GM21528 (cell line): ENCODE results near the gene RGPD4.
"Not testable (repeated sequence)": the region's sequence is repeated elsewhere in the genome, so short reads cannot be mapped to it uniquely, and the experiment has no call there.

ENCODE experiments used
- ATAC-seq: cut with Tn5 transposase; IDR thresholded peaks from one replicate; pipeline ENCODE4 v1.9.1; 2021; ENCODE audit warnings: mild to moderate bottlenecking, moderate library complexity; ENCODE audit not compliant: unreplicated experiment, low FRiP score

The RGPD4 gene

DNA sequence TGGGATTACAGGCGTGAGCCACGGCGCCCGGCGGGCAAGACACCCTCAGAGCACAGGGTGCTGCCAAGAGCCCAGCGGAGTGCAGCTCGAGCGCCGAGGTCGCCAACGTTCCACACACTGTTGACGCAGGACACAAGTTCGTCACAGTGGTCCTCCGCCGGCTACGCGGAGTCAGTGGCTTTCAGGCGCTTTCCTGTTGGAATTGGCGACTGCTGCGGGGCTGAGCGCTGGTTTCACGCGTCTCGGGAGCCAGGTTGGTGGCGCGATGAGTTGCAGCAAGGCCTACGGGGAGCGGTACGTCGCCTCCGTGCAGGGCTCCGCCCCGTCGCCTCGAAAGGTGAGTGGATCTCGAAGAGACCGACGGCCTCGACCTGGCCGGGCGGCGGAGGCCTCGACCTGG lies at the start of gene RGPD4:
Gene RGPD4, plus strand, starts transcription at position 144 of the 400 bp plus-strand sequence. Its CDS starts 122 bp downstream, at position 266.
- not testable (repeated sequence) for ATAC-seq

DNA sequence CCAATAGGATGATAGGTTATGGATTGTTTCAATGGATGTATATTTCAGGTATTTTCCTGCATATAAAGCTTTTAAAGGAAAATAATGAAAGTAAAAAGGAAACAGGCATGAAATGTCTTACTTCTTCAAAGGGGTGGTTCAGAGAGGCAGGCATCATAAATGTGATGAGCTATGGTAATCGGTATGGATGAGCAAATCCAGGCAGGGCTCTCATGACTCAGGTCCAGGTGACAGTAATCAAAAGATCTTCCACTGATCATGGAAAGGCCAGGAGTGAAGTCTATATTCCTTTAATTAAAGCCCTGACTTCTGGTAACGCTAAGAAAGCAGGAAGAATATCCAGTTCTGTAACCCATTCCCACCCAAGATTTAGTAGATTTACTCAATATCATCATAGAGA lies 48.7 kb upstream of the RGPD4 start:
- no peak for ATAC-seq

DNA sequence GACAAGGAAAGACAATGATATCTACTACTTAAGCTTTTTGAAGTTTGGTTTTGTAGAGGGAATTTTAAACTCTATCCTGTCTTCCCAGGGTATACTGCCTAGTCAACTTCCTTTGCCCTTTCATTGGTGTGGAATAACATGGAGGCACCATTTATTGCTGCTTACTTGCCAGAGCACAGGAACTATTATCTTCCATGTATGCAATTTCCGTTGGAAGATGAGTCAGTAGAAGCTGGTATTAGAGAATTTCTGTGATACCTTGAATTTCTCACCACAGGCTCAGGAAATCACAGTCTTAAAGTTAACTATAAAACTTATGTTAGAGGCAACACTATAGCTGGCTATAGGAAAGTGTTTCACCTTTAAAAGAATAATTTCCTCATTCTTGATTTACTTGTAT lies 40.9 kb upstream of the RGPD4 start:
- no peak for ATAC-seq

DNA sequence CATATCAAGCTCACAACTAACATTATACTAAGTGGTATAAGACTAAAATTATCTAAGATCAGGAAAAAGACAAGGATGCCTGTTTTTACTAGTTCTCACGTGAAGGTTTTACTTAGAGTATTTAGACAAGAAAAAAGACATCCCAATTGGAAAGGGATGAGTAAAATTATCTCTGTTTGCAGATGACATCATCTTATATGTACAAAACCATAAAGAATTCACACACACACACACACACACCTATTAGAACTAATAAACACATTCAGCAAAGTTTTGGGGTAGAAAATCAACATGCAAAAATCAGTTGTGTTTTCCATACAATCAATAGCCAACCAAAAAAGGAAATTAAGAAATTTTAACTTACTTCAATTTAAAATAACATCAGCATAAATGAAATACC lies 35.9 kb upstream of the RGPD4 start:
- ATAC-seq = no peak

DNA sequence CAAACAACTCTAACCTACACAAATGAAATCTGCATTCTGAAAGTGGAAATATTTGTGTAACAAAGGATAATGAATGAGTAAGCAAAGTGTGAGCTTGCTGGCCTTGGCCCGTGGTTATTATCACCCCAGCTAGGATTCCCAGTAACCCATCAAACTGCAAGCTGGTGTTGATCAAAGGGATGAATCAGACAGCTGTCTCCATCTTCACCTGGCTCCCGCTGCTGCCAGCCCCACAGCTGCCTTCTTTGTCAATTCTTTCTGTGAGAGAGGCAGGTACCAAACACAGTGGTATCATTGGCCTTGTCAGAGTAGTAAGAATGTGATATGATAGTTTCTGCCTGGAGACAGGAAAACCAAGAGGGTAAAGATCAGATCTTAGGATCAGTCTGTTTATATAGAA lies 25.2 kb upstream of the RGPD4 start:
- no peak for ATAC-seq

DNA sequence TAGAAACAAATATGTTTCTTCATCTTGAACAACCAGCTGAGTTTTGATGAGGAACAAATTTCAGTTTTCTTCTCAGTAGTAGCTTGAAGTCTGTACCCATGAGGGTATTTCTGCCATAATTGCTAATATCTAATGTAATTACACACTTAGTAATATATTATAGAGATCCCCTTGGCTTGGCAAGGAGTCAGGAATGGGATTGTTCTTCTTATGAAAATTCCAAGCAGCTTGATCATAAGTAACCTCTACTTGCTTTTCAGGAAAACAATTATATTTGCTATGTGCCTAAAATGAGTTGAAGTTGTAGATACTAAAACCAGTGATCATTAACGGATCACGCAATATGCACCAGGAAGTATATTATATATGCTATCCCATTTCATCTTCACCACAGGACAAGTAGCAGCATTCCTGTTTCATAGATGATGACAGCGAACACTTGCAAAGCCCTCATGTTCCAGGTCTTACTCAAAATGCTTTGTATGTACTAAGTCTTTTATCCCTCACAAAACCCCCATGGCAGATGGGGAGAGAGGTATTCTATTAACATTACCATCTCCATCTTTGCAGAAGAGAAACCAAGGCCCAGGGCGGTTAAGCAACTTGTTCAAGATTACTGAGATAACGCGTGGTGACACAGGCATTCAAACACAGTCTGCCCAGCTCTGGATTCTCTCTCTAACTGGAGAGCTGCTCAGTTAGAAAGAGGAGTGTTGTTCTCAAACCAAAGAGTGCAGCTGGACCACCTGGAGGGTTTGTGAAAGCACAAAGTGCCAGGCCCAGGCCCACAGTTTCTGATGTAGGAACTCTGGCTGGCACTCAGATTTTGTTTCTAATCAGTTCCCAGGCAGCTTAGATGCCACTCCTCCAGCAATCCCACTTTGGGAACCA lies 21.8 kb upstream of the RGPD4 start:
- no peak for ATAC-seq

DNA sequence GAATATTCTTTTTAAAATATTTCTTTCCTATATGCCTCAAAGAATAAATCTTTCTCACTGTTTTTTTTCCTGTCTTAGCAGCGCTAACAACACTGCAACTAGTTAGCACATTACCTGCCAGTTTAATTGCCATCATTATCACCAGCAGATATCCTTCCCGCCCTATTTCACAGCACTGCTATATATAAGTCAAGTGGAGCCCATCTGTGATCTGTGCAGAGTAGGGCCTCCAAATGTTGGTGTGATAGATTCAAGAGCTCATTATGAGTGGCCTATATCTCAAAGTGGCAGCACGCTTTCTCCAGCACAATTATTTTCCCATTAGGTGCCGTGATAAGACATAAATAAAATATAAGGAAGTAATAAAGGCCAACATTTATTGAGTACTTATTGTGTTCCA lies 19.8 kb upstream of the RGPD4 start:
- ATAC-seq = no peak

DNA sequence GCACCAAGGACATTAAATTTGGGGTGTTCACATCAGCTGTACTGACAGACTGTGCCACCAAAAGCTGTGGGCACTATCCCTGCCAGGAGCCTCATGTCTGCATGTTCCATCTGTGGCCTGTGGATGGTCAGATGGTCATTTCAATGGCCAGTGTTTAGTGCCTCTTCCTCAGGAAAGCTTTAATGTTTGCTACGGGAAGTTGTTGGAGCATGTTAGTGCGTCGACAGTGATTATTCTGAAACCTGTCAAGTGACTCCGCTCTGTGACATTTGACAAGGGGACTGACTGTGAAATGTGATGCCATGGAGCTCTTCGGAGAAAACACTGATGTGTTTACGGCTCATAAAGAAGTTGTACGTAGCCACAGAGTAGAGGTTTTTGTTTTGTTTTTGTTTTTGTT lies 18.7 kb upstream of the RGPD4 start:
- ATAC-seq = no peak

DNA sequence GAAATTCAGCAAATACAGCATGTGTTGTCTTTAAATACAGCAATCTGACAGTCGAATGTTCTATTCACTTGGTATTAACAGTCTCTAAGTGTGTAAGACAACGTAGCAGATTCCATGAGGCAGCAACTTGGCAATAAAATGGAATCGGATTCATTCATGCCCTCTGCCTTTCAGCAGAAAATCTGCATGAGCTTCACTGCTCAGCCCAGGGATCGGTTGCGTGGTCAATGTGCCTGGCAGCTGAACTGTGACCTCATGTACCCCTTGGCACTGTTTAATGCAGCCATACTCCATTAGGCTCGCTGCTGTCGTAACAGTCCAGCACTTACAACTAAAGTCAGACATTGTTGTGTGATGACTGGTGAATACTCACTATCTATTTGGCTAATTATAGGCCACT lies 17.7 kb upstream of the RGPD4 start:
- no peak for ATAC-seq

DNA sequence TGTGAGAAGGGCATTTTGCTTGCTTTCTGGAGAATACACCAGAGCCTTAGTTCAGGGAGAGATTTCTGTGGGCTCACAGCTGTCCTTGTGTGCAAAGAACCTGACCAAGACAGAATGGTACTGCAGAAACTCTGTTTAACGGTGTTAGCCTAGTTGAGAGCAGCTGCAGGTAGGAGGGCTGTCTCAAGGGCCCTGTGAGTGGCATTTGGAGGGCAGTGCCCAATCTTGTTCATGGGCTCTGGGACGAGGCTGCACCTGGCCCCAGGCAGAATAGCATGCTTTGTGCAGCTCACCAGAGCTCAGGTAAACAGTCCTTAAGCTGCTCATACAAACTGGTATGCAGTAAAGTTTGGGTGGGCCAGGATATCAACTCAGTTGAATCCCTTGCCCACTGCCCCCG lies 16.9 kb upstream of the RGPD4 start:
- no peak for ATAC-seq

DNA sequence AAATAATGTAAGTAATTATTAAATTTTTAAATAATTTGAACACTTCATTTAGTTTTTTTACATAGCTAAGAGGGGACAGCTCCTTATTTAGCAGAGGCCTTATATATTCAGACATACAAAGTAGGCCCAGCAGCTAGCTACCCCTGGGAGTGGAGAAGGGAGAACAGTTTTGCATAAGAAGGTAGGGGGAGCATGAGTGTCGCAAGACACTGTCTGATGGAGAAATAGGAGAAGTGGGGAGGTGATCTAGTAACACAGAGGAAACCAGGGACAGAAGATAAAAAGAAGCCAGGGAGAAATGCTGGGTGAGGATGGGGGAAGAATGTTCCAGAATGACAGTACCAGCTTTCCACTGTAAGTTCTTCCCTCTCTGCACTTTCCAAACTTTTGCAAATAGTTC lies 16.0 kb upstream of the RGPD4 start:
- no peak for ATAC-seq

DNA sequence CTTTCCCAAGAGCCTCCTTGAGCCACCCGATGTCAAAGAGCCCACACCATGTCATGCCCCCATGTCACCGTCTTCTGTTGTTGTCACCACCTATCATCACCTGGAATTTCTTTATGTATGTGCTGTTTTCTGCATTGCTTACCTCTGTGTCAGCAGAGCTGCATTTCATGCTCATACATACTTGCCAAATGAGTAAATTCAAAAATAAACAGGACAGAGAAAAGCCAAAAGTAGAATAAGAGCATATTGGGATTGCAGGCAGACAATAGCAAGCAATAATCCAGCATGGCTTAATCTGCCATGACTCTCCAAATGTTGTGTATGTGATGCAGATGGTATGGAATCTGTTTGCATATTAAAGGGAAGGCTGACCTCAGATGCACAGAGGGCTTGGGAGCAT lies 15.3 kb upstream of the RGPD4 start:
- no peak for ATAC-seq

DNA sequence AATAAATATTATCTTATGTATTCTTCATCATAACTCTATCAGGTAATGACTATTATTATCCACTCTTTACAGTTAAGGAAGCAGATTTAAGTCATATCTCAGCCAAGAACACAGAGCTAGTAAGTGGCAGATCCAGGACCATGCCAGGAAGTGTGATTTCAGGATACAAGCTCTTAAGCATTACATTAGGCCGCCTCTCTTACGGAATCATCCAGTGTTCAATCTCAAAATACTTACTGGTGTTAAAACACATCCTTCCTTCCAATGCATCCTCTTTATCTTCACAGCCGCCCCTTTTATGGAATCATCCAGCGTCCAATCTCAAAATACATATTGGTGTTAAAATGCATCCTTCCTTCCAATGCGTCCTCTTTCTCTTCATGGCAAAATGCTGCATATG lies 14.7 kb upstream of the RGPD4 start:
- no peak for ATAC-seq

DNA sequence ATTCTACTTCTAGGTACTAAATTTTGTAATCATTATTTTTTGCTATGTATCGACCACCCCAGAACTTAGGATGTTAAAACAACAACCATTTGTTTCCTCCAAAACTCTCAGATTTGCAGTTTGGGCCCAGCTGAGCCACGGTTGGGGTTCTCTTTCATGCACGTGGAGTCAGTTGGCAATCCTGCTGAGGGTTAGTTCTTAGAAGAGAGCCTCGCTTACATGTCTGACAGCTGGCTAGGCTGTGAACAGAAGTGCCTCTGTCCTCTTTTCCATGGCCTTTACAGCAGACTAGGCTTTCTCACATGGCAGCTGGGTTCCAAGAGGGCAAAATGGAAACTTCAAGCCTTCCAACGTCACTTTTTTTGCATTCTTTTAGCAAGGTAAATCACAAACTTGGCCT lies 9.3 kb upstream of the RGPD4 start:
- ATAC-seq = no peak

DNA sequence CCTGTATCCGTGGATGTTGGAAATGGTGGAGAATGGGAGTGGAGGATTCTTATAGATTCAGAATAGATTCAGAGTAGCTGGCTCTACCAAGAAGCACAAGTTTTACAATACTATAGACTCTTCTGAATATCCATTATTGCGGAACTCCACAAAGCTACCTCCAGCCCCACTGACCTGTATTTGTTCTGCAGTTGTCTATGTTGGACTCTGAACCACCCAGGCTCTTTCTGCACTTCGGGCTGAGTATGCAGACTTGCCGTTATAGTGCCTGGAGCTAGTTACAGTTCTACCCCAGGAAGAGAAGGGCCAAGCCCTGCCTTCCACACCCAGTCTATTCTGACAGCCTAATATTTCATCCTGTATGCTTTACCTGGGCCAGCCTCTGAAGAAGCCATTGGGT lies 4.4 kb upstream of the RGPD4 start:
- no peak for ATAC-seq

DNA sequence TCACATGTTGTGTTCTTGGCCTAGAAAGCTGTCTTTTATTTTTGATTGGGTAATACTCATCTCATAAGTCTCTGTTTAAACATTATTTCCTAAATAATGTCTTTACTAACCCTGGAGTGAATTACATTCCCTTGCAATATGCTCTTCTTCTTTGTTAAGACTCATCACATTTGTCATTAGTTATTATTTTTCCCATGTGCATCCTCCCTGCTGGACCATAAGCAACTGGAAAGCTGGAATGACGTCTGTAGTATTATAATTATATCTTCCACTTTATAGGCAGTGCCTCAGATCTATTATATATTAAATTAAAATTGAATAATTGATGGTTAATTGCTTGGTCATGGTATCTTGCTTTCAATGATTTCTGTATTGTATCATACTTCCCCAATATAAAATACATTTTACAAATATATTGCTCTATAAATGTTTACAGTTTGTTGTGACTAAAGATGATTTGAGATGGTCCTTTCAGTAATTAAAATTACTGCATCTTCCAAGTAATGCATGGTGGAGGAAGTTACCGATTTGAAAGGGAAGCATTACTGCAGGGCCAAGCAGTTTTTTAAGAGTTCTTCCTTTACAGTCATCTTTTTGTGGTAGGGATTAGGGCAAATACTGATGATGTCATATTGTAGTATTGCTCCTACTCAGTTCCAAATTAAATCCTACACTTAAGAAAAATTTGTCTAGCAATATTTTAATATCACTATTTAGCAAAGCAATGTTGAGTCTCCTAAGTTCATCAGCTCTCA lies 2.1 kb upstream of the RGPD4 start:
- ATAC-seq = no peak

DNA sequence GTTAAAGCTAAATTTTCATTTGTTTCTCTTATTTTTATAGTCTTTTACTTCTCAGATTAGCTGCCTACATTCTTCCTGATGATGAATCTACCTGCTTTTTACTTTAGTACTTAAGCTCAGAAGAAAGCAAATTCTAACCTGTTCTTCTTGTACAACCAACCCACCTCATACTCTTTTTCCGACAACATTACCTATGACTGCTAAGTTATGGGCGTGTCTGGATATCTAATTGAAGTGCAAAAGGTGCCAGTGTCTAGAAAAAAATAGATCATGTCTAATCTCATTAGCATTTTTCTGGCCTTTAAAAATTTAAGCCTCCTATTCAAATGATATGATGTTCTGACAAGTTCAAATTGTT lies 1.5 kb upstream of the RGPD4 start:
- no peak for ATAC-seq

DNA sequence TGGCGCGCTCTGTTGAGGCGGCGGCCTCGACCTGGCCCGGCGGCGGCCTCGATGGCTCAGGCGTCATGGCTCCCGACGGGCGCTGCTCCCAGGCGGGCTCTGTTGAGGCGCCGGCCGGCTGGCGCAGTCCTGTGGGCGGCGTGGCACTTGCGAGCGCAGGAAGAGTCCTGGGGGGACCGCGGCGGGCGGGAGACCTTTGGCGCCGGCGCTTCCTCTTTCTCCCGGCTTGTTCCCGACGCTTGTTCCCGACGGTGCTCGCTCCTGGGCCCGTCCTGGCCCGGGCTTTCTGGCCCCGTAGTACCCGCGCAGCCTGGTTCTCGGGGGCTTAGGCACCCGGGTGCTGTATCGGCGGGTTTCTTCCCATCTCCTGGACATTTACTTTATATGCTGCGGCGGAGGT lies 2.8 kb downstream of the RGPD4 start:
- ATAC-seq = not testable (repeated sequence)

DNA sequence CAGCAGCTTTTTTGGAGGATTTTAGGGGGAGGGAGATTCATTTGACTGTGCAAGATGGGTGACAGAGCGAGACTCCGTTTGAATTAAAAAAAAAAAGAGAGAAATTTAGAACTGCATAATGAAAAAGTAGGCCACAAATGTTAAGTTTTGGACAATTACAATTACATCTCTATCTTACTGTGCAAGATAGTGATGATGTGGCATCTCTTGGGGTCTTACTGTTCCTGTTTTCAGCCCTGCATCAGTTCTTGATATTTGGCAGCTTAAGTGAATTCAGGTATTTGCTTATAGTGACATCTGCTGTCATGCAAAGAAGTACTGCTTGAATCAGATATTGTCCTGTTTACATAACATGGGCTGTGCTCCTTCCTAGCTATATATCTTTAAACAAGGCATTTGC lies 6.5 kb downstream of the RGPD4 start:
- not testable (repeated sequence) for ATAC-seq

DNA sequence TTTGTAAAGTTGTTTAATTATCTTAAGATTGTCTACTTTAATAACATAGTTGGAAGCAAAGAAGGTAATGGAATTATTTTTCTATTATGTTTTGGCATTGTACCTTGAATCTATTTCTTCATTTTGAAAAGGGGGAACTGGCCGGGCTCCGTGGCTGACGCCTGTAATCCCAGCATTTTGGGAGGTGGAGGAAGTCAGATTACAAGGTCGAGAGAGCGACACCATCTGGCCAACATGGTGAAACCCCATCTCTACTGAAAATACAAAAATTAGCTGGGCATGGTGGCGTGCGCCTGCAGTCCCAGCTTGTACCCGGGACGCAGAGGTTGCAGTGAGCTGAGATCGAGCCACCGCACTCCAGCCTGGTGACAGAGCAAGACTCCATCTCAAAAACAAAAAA lies 6.9 kb downstream of the RGPD4 start:
- not testable (repeated sequence) for ATAC-seq

DNA sequence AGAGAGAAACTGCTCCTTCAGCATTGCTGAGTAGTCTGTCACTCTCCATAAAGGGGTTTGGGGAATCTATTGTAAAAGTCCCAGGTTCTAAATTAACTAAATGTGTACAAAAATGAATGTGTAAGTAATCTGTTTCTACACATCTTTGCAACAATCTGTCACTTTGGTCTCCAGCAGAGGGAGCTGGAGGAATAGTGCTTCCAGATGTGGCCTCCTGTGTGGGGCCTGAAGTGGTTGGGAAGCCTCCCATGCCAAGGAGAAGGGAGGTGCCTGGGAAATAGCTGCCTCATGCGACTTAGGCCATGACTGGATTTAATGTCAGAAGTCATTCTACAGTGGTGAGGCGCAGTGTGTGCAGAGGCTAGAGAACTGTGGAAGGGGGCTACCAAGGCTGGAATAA lies 89.4 kb downstream of the RGPD4 start:
- not testable (repeated sequence) for ATAC-seq
